Hypothalamus (tissue), 51 donors: Measurements from ENCODE around the gene PTPRA.
"Not testable (repeated sequence)": the region's sequence is repeated elsewhere in the genome, so short reads cannot be mapped to it uniquely, and the experiment has no call there.

Experiments used
- DNase-seq, 51 donors: peaks; one replicate each; lab custom pipeline; 2025; lab: John Stamatoyannopoulos, UW

PTPRA gene

GRCh38 chr20:2984028-2984501 is 110.8 kb downstream of the PTPRA start:
- no peak for DNase-seq

GRCh38 chr20:2984956-2985661 is 111.8 kb downstream of the PTPRA start:
- no peak for DNase-seq

- no peak for DNase-seq
These were observed 113.2 kb downstream of the PTPRA start for GRCh38 chr20:2986466-2986865.

GRCh38 chr20:2987861-2988260 is 114.6 kb downstream of the PTPRA start:
- DNase-seq = no peak

GRCh38 chr20:2991532-2991931 is 118.3 kb downstream of the PTPRA start:
- DNase-seq = peak in 1 of 51 donors; percentile 3

- DNase-seq = no peak
These were observed 120.0 kb downstream of the PTPRA start for GRCh38 chr20:2993250-2993649.

GRCh38 chr20:2995796-2996195 is 122.5 kb downstream of the PTPRA start:
- DNase-seq = no peak

GRCh38 chr20:2998728-2999127 is 125.4 kb downstream of the PTPRA start:
- DNase-seq = no peak

- DNase-seq = peak in 3 of 51 donors; percentile 18 to 35 (median 26)
These were observed 127.7 kb downstream of the PTPRA start for GRCh38 chr20:3000852-3001523.

GRCh38 chr20:3003416-3003815 is 130.1 kb downstream of the PTPRA start:
- no peak for DNase-seq

GRCh38 chr20:3010985-3011723 is 137.9 kb downstream of the PTPRA start:
- no peak for DNase-seq

- no peak for DNase-seq
These were observed 138.5 kb downstream of the PTPRA start for GRCh38 chr20:3011752-3012151.

GRCh38 chr20:3013771-3014170 is 140.5 kb downstream of the PTPRA start:
- no peak for DNase-seq

GRCh38 chr20:3014179-3014578 is 140.9 kb downstream of the PTPRA start:
- no peak for DNase-seq

- DNase-seq = no peak
These were observed 141.4 kb downstream of the PTPRA start for GRCh38 chr20:3014662-3015061.

- not testable (repeated sequence) for DNase-seq
These were observed 142.0 kb downstream of the PTPRA start for GRCh38 chr20:3015302-3015701.

- no peak for DNase-seq
These were observed 148.0 kb downstream of the PTPRA start for GRCh38 chr20:3021327-3021726.

GRCh38 chr20:3021777-3022176 is 148.5 kb downstream of the PTPRA start:
- DNase-seq = no peak

GRCh38 chr20:3022559-3023490 is 149.5 kb downstream of the PTPRA start:
- not testable (repeated sequence) for DNase-seq

GRCh38 chr20:3027987-3028386 is 154.7 kb downstream of the PTPRA start:
- DNase-seq = no peak
